ENCODE measurements around the gene ENGASE.

ENGASE gene

DNA sequence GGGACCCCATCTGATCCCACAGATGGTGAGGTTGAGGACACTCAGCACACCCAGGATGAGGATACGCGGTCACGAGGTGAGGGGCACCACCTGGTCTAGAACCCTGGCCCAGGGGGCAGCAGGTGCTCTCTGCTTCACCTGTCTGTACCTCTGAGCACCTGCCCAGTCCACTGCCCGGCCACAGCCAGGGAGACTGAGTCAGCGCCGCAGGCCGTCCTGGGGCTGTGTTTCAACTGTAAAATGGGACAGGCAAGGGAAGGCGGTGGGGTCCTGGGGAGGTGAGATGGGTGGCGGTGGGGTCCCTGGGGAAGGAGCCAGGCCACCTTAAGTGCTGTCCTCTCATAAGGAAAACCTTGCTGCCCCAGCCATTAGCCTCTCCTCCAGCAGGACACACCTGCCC lies 60.4 kb downstream of the ENGASE start:
- Histone ChIP-seq H3K9ac (no peak overlapping the region), H3K79me2 (no peaks in the 10 kb centered on the region), H3K27ac (no peak overlapping the region), H2AFZ (no peak overlapping the region), H3K4me1 (peaks cover 3% of the 10 kb centered on the region), H3K27me3 (ENCODE audit: control insufficient read depth, insufficient read depth, low read length) (no peaks in the 10 kb centered on the region), H3K36me3 (ENCODE audit: control insufficient read depth, insufficient read depth, low read length) (no peaks in the 10 kb centered on the region), H3K4me2 (ENCODE audit: low read length) (no peak overlapping the region), H3K4me3 (ENCODE audit: low read depth, low read length) (no peak overlapping the region), H3K9me3 (ENCODE audit: control insufficient read depth, low read length) (no peaks in the 10 kb centered on the region)
- TF ChIP-seq CTCF (IDR thresholded peaks at IDR 0.05) = no peak

DNA sequence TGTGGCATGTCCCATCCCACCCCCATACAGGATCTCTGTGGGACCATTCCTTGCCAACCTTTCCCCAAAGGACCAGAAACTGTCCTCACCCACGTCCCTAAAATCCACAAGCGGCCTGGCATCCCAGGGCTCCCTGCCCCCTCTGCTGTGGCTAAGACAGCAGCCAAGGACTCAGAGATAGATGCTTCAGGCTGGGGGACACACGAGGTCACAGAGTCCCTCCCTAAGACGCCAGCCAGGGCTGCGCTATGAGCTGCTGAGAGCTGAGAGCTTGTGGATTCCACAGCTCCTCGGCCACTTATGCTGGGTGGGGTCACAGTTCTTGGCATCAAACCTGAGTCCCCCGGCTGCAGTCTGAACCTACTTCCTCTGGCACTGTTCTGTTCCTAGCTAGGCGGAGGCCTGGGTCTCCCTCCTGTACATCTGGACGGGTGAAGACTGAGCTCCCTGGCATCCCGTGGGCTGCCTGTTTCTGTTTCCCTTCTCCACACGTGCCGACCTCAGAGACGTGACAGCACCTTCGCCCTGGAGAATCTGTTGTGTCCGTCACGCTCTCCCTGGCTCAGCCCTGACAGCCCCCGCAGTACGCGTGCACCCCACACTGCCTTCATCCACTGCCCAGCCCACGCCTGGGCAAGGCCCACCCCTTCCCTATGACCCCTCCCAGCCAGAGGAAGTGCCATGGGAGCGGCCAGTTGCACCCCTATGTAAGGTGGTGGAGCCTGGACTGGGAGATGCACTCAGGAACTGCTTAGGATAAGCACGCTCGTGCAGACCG lies 61.2 kb downstream of the ENGASE start:
- Histone ChIP-seq H3K4me1 (peaks cover 3% of the 10 kb centered on the region), H2AFZ (no peak overlapping the region), H3K27ac (no peak overlapping the region), H3K36me3 (ENCODE audit: control insufficient read depth, insufficient read depth, low read length) (no peaks in the 10 kb centered on the region), H3K4me3 (ENCODE audit: low read depth, low read length) (no peak overlapping the region), H3K9ac (no peak overlapping the region), H3K9me3 (ENCODE audit: control insufficient read depth, low read length) (no peaks in the 10 kb centered on the region), H3K79me2 (no peaks in the 10 kb centered on the region), H3K4me2 (ENCODE audit: low read length) (no peak overlapping the region), H3K27me3 (ENCODE audit: control insufficient read depth, insufficient read depth, low read length) (no peaks in the 10 kb centered on the region)
- TF ChIP-seq CTCF (IDR thresholded peaks at IDR 0.05) = no peak
